ENCODE results near the gene PLCB1. TPM values are rescaled to one million over a fixed set of nuclear protein-coding genes. Genes with fewer than 3 reads are reported as not detected.

PLCB1 gene
- total RNA-seq = 15.4 and 41.6 TPM in 2 replicates

DNA sequence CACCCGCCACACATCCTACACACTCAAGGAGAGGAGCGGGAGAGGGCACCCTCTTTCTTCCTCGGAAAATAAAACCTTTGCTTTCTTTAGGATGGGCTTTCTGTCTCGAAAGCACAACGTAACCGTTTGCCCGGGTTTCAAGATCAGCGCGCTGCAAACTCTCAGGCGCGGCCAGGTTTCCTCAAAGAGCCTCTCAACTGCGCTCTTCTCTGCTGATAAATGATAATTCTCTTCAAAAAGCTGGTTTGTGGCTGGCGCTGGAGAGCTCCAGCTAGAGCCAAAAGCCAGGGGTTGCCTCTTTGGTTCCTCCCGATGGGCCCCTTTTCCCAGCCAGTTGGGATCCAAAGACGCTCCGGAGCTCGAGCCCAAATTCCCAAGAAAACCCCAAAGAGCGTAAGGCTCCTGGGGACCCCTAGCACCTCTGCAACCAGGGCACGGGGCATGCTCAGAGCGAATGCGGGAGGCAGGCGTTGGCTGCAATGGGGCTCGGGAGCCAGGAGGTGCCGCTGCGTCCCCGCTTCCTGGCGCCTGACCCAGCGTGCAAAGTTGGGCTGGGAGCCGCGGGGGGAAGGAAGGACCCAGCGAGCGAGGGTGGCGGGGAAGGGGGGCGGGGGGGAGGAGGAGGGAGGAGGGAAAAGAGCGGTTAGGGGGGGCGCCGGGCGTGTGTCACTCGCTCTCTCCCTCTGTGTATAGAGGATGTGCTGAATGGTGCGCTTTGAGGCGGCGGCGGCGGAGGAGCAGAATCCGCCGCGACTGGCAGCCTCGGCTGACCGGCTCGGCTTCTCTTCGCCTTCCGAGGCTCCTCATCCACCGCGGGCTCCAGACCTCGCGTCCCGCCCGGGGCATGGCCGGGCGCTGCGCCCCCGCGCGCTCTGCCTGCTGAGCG is at the start of gene PLCB1:
PLCB1 (plus strand) TSS at position 669 of the 886 bp plus-strand sequence. CDS start 386 bp downstream, outside the sequence.

Small RNA genes within 50 kb of the gene (small RNA-seq; reads per million reads assigned to genes)
- gene AL445567.1 = not detected
- not detected for gene RNU105B

Other genes with a start within 250 kb of the PLCB1 start
- gene HAO1, start 191.8 kb upstream of the PLCB1 start, total RNA-seq = not detected in 2 replicates
- gene TMX4, start 112.5 kb upstream of the PLCB1 start, total RNA-seq = 51.1 and 61.9 TPM in 2 replicates

All from articular chondrocyte of knee joint (primary cell).